ENCODE data around the gene LCLAT1. TPM values are rescaled to one million over a fixed set of nuclear protein-coding genes. Genes with fewer than 3 reads are reported as not detected.

Gene LCLAT1
- total and polyA plus RNA-seq, 8 donors = 13.1 to 24.9 (median 14.8) TPM

DNA sequence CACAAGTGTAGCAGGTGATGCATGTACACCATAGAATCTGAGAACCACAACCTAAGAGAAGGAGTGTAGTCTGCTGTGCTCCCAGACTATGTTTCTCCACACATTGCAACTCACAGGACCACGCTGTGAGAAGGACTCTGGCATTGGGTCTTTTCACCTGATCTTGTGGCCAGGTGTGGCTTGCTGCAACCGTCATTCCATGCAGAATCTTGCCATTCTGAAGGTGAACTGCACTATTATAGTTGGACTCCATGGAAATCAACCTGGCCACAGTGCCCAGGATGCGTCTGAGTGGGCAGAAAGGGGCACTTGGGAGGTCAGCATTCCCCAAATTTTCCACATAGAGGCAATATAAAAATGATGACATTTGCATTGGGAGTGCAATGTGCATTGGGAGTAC, 237.9 kb downstream of the LCLAT1 start:
- Histone ChIP-seq H3K9me3 (no peaks in the 10 kb centered on the region), H3K36me3 (no peaks in the 10 kb centered on the region), H3K27me3 (no peaks in the 10 kb centered on the region), H3K27ac (no peak overlapping the region), H3K4me3 (no peak overlapping the region), H3K4me1 (peaks cover 0 to 7% of the 10 kb centered on the region in 2 donors)
- TF ChIP-seq, protein P1, sequence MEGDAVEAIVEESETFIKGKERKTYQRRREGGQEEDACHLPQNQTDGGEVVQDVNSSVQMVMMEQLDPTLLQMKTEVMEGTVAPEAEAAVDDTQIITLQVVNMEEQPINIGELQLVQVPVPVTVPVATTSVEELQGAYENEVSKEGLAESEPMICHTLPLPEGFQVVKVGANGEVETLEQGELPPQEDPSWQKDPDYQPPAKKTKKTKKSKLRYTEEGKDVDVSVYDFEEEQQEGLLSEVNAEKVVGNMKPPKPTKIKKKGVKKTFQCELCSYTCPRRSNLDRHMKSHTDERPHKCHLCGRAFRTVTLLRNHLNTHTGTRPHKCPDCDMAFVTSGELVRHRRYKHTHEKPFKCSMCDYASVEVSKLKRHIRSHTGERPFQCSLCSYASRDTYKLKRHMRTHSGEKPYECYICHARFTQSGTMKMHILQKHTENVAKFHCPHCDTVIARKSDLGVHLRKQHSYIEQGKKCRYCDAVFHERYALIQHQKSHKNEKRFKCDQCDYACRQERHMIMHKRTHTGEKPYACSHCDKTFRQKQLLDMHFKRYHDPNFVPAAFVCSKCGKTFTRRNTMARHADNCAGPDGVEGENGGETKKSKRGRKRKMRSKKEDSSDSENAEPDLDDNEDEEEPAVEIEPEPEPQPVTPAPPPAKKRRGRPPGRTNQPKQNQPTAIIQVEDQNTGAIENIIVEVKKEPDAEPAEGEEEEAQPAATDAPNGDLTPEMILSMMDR (IDR thresholded peaks at IDR 0.05) = no peak
- DNase-seq = no peak
- intact Hi-C loops (cut with DNase I) = no loop called here
- no peak for ATAC-seq

DNA sequence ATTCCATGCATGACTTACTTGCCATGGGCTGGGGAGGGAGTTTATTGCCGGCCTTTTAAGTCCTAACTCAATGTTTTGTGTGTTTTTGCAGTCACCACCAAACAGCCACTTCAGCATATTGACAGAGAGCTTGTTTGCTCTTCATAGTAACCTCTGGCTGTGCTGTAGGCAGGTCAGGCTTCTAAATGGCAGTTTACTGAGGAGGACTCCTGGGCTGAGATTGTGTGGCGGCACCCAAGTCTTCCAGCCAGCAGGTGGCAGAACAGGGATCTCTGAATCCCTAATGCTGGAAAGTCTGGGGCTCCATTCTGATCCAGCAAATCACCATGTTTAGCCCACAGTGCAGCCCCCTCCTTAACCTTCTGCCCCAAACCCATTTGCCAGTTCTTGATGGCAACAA, 239.0 kb downstream of the LCLAT1 start:
- TF ChIP-seq, protein P1 (IDR thresholded peaks at IDR 0.05) = peak in 1 of 2 donors; percentile 15
- DNase-seq (peak in 1 of 4 donors; percentile 21), ATAC-seq (peak; percentile 90)
- Histone ChIP-seq H3K4me3 (no peak overlapping the region), H3K9me3 (no peaks in the 10 kb centered on the region), H3K27me3 (no peaks in the 10 kb centered on the region), H3K36me3 (no peaks in the 10 kb centered on the region), H3K4me1 (peaks cover 0 to 7% of the 10 kb centered on the region in 2 donors), H3K27ac (no peak overlapping the region)
- intact Hi-C loops (cut with DNase I) = no loop called here

DNA sequence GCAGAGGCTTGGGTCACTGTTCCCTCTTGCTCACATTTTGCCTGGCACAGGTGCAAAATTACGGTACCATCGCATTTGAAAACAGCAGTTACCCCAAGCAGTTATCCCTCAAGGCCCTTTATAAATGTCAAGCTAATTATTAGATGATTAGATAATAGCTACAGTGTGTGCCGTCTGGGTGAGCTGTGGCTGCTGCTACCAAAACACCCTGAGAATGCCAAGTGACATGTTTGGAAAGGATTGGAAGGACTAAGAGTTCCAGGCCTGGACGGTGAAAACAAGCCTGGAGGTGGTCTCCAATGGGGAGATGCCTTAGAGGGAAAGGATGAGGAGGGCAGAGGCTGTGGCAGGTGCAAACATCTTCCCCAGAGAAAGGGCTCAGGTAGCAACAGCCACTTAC, 239.6 kb downstream of the LCLAT1 start:
- intact Hi-C loops (cut with DNase I) = no loop called here
- no peaks in the 10 kb centered on the region for H3K9me3 ChIP-seq
- DNase-seq = no peak
- TF ChIP-seq, protein P1 (IDR thresholded peaks at IDR 0.05) = no peak
- H3K36me3 ChIP-seq = no peaks in the 10 kb centered on the region
- H3K4me1 ChIP-seq = peaks cover 0 to 7% of the 10 kb centered on the region in 2 donors
- no peak overlapping the region for H3K4me3 ChIP-seq
- ATAC-seq = no peak
- no peak overlapping the region for H3K27ac ChIP-seq
- H3K27me3 ChIP-seq = no peaks in the 10 kb centered on the region

DNA sequence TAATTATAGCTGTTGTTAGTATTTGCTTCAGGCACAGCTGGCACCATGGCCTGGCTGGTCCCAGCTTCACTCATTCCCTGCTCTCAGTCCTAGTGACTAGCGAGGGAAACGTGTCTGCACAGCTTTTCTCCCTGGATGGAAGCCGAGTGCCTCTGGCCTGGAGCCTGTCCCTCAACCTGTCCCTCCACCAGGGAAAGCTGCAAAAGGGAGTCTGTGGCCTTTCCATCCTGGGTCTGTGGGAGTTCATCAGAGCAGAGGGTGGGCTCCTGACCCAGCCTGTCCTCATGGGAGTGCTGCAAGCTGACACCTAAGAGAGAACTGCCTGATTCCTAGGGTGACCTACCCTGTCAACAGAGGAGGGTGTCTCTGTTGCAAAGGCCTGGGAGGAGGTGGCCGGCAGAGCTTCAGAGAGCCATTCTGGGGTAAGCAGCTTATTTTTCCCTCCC, 241.9 kb downstream of the LCLAT1 start:
- Histone ChIP-seq H3K9me3 (no peaks in the 10 kb centered on the region), H3K27ac (no peak overlapping the region), H3K4me3 (no peak overlapping the region), H3K36me3 (no peaks in the 10 kb centered on the region), H3K4me1 (peaks cover 0 to 17% of the 10 kb centered on the region in 2 donors), H3K27me3 (no peaks in the 10 kb centered on the region)
- TF ChIP-seq, protein P1 (IDR thresholded peaks at IDR 0.05) = no peak
- DNase-seq (no peak), ATAC-seq (no peak)
- intact Hi-C loops (cut with DNase I) = no loop called here

DNA sequence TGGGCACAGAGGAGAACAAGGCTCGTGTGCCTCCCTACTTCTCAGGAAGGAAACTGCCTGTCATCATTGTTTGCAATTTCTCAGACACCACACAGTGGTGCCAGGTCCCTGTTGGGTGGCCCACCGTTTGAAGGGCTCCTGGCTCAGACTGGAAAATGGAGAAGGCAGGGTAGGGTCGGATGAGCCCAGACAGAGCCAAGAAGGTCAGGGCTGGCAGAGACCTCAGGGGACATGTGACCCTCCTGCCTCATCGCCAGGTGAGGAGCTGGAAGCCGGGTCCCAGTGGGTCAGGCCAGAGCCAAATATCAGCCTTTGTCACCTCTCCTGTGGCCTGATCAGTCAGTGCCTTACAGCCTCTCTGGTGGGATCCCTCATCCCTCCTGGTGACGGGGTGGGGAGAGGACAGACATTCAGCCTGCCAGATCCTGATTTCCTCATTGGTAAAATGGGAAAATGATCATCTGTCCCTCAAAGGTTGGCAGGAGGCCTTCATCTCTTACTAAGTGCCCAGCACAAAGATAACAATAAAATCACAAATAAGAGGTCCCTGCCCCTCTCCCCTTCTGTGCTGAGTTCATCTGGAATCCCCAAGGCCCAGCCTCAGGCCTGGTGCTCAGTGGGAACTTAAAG, 242.6 kb downstream of the LCLAT1 start:
- ATAC-seq = no peak
- peak overlapping the region in 1 of 2 donors; percentile 9 for H3K27ac ChIP-seq

More for the DNA sequence above, 242.6 kb downstream of the LCLAT1 start:
- no peaks in the 10 kb centered on the region for H3K36me3 ChIP-seq
- TF ChIP-seq, protein P1 (IDR thresholded peaks at IDR 0.05) = no peak
- intact Hi-C loops (cut with DNase I) = no loop called here
- H3K4me1 ChIP-seq = peaks cover 0 to 17% of the 10 kb centered on the region in 2 donors
- H3K4me3 ChIP-seq = no peak overlapping the region
- H3K9me3 ChIP-seq = no peaks in the 10 kb centered on the region
- no peaks in the 10 kb centered on the region for H3K27me3 ChIP-seq
- no peak for DNase-seq
